Stimulated activated CD8-positive, alpha-beta memory T cell treated with anti-CD3 and anti-CD28 coated beads, Interleukin-4, amount 100 ng/mL, for 1 hour (primary cell): ENCODE measurements around the gene PLD5.
"Not testable (repeated sequence)": the region's sequence is repeated elsewhere in the genome, so short reads cannot be mapped to it uniquely, and the experiment has no call there.

Source experiments
- DNase-seq, 2 donors: peaks; one replicate each; pipeline ENCODE4 v3.0.0-alpha.2; 2020; ENCODE audit warnings: low read depth in 2 of 2, low spot score in 1 of 2

The PLD5 gene

DNA sequence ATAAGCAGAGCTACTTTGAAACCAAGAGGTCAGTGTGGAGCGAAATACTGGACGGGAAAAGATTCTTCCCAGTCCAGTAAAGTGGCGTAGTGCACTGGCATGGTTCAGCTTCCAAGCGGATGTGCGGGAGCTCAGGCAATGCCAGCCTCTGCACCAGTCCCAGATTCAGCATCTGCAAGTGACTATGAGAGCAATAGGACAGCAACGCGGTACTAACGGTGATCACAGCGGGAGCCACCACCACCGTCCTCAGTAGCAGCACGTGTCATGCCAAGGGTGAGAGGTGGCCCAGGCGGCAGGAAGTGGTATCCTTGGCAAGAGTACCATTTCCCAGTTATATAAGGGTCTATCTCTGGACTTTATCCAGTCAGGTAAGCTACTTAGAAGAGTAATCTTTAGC lies 17.8 kb downstream of the PLD5 start:
- no peak for DNase-seq

DNA sequence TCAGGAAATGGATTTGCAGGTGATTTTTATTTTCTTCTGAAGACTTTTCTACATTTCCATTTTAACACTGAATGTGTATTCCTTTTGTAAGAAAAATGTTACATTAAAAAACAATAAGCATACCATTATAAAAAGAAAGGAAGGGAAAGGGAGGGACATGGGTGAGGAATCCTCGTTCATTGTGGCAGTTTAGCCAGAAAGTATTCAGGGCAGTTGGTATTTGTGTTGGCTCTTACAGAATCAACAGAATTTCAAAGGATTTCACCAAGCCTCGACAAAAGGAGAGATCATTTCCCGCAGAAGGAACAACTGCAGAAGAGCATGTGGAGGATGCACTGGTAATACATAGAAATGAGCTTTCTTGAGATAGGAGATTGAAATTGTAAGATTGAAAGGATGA lies 35.0 kb downstream of the PLD5 start:
- DNase-seq = no peak

DNA sequence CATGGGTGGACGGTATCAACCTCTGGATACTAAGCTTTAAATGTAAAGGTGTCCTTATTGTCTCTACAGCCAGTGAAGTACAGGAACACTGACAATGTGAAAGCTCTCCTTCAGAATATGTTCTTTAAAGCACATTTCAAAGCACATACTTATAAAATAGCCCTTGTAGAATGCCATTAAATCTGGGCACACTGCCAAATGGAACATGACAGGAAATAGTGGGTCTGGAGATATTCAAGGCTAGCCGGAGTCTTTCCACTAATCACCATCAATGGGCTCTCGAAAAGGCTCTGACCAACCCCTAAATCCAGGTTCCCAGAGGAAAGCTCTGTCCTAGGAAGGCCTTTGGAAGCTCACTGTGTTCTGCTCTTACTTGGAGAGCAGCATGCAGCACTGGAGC lies 46.6 kb downstream of the PLD5 start:
- DNase-seq = no peak

DNA sequence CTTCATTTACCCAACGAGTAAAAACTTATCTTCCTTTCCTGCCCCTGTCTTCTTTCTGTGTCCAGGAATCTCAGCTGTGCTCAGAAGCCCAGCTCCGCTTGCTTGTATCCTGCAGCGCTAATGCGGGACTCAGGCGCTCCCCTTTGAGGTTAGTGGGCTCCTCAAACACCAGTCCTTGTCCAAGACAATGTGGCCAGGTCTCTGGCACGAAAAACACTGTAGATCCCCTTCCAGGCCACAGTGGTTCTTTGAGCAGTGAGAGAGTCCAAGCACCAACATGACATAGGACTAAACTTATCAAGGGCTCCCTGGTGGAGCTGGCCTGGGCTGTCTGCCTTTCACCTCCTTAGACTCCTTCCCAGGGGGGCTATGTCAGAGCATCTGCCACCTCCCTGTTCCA lies 53.7 kb downstream of the PLD5 start:
- no peak for DNase-seq

DNA sequence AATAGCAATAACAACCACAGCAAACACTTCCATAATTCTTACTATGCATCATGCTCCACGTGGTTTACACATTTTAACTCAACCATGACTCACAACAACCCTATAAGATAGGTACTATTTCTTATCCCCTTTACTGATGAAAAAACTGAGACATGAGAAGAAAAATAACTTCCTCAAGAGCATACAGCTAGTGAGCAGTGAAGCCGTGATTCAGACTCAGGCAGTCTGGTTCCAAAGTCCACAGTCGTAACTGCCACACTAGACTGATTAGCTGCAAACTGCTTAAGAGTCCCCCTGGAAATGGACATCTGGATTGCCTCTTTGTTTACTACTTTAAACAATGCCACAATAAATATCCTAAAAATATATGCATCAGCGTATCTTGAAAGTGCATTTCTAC lies 55.7 kb downstream of the PLD5 start:
- no peak for DNase-seq

DNA sequence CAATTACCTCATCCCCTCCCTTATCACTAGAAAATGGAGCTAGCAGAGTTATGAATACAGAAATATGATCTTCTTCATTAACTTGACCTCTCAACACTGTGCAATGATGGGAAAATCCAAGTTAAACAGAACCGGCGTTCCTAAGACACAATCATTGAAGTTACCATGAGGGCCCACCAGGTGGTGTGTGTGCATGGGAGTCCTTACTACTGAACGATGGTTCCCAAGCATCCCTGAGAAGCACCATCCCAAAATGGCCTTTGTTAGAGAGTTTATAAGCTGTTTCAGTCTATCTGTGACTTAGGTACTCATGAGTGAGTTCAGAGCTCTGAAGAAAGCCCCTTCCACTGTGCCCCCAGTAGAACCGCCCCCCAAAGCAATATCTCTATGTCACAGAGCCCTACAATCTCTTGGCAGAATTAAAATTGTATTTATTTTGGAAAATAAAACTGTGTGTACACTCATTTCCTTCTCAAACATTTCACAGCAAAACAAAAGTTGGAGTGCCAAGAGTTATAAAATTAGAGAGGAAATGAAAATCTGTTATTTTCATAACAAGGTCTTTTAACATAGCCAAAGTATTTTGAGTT lies 56.8 kb downstream of the PLD5 start:
- no peak for DNase-seq

DNA sequence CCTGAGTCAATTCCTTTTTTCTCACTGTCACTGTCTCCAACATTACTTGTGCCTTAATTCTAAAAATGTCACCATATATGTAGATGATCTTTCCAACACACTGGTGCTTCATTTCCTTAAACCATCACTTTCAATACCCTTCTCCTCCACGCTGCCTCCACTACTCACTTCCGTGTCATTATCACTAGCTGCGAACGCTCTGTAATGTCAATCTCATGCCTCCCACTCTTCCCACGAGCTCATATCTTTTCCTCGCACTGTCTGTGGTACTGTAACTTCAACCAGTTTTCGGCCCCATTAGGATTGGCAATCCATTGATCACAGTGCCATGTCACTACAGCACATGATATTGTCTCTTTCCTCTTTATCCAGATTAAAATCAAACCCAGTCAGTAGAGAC lies 61.6 kb downstream of the PLD5 start:
- no peak for DNase-seq

DNA sequence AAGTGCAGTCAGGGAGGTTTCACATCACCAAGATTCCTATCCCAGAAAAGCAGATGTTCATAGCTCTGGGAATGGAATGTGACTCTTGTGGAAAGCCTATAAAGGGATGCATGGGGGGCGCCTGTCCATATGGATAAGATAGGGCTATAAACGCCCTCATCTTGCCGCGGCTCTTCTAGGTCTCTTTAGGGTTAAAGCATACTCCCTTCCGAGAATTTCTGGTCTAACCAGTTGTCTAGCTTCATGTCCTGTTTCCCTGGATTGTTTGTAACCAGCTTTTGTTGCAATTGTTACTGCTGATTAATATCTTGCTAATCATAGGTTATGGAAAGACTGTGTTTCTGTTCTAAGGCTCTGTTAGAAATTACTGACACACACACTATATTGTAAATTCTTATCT lies 64.8 kb downstream of the PLD5 start:
- DNase-seq = not testable (repeated sequence)

DNA sequence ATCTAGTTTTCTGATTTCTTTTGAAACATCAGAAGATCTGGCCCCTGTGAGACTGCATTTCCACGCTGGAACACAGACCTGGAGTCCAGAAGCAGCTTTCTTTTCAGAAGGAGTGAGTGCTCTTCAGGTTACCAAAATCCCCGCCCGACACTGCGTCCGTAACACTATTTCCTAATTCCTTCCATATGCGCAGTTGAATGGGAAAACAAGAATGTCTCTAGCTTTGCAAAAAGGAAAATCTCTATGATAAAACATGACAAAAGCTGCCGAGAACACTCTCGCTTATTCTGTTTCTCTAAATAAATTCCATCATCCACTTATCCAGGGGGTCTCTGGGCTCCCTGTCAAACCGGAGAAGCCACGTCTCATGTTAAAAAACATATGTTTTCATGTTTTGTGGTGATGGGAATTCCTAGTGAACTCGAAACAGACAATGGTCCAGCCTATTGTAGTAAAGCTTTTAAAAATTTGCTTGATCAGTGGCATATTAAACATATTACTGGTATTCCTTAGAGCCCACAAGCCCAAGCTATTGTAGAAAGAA lies 67.7 kb downstream of the PLD5 start:
- no peak for DNase-seq

DNA sequence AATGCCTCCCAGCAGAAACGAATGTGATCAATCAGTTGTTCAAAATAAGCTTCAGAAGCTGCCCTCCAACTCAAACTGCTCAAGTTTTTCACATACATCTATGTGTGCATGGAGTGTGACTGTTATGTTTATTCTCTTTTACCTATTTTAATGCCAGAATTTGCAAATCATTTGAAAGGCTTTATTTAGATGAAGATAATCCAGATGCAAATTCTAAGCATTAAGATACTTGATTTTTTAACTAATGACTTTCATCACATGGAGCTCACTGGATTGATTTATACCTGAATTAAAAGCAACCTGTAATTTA lies 69.5 kb downstream of the PLD5 start:
- DNase-seq = no peak

DNA sequence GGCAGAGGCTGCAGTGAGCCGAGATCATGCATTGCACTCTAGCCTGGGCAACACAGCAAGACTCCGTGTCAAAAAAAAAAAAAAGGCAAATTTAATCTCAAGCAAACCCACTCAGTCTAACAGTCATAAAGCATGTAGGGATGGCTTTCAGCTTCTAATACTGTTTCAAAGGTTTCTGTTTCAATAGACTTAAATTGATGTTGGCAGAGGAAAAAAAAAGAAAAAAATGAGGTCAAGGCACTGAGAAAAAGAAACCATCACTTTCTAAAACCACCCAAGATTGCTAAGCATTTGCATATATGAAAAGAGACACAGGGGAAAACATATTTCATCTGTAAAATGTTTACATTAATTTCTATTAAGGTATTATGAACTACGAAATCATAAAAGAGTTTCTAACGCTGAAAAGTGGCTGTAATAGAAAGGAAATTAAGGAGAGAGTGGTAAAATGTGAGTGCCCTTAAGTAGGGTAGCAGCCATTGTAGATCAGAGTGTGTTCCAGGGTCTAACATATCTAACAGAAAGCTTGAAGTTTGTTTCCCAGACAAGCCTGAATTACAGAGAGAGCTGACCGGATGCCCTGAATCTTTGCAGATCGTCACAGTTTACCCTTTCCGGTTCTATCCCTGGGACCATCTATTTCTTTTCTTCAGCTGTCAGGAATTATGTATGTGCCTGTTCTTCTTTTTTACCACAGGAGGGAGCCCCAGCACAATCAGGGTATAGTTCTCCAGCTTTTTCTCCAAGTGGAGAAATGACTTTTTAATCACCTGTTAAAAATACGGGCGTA lies 70.0 kb downstream of the PLD5 start:
- DNase-seq = no peak

DNA sequence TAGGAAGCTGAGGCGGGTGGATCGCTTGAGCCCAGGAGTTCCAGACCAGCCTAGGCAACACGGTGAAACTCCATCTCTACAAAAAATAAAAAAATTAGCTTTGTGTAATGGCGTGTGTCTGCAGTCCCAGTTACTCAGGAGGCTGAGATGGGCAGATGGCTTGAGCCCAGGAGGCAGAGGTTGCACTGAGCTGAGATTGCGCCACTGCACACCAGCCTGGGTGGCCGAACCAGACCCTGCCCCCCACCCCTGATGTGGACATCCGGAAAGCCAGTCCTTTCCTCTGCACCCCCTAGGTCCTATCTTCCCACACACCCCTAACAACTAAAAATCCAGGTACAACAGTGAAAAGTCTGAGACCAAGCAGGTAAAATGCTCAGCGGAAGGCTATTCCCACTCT lies 71.9 kb downstream of the PLD5 start:
- DNase-seq = no peak

DNA sequence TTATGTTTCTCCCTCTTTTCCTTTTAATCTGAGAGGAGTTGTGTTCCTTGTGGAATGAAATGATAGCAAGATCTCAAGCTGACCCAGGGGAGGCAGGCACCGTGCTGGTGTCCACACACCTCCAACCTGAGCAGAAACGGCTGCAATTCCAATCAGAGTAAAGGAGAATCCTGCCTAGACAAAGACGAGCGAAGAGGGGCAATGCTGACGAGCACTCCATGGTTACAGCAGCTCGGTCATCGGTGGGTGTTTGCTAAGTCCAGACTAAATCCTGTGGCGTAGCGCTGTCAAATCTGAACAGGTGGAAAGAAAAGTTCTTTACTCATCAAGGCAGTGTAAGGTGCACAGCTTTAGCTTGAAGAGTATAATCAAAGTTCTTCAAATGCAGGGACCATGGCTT lies 74.8 kb downstream of the PLD5 start:
- no peak for DNase-seq

DNA sequence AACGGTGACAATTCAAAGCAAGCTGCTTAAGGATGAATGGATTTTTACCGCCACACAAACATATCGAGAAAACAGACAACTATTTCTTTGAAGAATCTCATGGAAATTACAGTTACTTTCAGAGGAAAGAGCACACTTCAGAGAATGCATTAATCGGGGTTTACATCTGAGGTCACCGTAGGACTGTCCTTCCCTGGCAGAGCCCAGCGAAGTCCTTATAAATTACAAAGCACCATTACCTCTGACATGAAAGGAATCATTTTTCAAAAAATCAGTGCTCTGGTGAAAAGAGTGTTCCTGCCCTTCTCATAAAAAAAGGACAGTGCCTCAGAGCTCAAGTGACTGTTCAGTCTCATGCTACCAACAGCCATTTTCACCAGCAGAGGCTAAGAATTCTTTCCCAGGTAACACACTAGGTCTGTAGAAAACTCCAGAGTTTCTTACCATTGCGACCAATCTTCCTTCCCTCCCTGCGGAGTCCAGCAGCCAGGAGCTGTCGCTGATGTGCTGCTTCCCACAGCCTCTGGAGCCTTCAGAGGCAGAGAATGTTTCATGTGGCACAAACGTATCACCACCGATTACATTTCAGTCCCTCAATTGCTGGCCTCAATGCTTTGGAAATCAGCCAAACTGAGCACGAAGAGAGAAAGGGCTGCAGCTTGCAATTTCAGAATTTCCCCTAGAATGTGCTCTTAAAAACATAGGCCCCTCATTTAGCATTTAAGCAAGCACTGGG lies 75.4 kb downstream of the PLD5 start:
- no peak for DNase-seq

DNA sequence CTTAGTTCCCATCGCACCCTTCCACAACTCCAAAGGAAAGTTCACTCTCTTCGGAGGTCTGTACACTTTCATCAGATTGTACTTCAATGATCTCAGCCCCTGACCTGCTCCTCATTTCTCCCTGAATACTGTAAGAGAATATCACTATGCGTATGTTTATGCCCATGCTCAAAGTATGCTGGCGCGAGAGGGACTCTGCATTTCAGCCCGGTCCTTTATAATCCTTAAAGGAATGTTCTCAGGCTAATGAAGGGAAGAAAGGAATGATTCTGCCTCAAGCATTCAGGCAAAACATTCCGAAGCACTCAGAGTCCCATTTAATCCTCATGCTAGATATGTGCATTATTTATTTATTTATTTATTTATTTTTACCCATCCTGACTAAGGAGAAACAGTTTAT lies 76.8 kb downstream of the PLD5 start:
- no peak for DNase-seq

DNA sequence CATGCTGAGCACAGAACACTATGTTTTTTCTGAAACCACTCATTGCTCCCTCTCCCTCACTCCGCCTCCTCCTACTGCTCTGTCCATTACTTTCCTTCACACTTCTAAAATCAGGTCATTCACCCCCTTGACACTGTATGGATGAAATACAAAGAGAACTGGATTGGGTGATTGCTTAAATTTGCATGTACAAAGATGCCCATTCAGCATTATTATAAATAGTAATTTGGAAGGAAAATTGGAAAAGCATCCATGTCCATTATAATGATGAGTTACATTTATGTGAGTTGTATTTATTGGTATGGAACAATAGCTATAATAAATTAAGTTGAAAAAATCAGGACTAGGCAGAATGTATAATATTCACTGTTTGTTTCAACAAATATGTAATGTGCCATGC lies 83.7 kb downstream of the PLD5 start:
- no peak for DNase-seq

DNA sequence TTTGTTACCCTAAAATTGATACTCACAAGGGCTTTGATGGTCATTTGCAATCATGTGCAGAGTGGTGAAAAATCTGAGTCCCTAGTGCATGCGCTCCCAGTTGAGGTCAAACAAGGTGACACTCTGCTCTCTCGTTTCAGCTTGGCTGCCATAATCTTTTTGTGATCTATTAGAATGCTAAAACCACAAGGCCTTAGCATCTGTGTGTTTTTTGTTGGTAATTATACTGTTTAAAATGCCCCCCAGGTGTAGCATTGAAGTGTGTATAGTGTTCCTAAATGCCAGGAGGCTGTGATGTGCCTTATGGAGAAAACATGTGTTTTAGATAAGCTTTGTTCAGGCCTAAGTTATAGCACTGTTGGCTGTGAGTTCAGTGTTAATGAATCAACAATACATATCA lies 89.3 kb downstream of the PLD5 start:
- no peak for DNase-seq

DNA sequence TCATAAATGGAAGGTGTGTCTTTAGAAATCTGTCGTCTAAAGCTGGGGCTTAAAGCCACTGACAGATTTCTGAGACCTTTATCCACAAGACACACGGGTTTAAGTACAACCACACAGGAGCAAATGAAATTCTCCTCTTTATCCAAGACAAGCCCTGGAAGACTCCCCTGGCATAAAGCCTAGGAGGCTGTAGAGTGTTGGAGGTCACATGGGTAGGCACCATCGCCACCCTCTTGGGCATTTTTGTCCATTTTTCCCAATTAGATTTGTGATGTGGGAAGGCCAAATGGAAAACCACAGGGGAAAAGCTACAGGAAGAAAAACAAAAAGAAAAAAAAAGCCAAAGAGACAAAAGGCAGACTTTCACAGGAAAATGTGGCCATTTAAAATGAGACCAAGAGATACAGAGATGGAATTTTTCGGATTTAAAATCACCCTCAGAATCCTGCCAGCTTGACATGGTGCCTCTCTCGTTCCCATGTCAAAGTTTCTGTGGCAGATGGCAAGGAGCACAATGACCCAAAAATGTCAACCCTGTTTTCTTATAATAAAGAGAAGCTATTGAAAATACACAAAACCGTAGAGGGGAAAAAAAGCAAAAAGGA lies 91.9 kb downstream of the PLD5 start:
- DNase-seq = no peak

DNA sequence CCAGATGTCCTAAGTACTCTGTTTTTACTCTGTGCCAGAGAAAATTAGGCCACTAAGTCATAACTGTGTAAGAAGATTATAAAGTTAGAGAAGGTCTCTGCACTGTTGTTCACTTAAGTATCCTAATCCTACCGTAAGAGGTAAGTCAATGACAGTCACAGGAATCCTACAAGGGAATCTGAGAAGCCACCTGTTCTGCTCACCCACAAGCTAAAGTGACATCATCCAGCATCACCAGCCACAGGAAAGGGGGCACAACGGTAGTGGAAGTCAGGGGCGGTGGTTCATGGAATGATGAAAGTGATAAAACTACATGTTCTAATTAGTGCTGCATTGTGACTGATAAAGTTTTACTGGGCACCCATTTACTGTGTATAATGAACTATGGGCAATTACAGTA lies 92.7 kb downstream of the PLD5 start:
- no peak for DNase-seq

DNA sequence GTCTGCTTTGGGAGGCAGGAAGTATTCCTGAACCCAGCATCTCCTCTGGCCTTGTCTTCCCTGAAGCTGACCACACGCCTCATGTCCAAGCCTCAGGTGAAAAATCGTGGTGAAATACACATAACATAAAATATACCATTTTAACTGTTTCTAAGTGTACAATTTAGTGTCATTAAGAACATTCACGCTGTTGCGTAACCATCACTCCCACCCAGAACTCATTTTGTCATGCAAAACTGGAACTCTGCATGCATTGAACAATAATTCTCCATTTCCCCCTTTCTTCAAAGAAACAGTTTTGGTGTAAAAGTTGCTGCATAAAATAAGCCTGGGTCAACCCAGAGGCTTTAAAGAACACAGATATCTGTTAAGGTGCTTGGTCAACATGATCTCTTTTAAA lies 93.5 kb downstream of the PLD5 start:
- DNase-seq = no peak

DNA sequence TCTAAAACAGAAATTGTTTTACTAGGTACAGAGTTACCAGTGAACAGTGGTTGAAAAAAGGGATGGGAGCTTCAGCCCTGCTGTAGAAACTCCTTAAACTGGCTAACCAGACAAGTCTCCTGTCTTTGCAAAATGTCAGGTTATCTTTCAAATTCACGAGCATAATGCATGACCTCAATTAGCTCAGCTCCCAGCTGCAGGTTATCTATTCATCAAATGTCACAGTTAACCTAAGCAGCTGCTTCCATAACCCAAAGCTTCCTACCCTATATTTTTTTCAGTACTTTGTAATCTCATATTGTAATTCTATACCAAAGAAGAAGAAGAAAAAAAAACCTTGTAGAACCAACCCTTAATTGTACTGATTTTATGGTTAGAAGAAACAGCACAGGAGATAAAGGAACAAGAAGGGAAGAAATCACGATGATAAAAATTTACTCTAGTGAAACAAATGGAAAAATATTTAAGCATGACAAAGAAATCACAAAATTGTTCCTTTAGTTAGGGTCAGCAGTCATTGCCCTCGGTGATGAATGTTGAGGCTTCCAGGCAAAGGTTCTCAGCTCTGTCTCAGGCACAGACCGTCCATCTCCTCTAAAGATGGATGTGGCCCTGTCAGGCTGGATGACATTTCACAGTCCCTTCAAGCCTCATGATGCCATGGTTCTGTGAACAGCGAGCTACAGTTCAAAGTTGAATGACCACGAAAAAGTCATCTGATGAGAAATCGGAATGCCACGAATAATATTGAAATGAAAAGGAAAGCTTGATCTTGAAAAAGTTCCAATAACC lies 95.9 kb downstream of the PLD5 start:
- no peak for DNase-seq
